ENCODE measurements around the gene TLCD3B.

TLCD3B gene

DNA sequence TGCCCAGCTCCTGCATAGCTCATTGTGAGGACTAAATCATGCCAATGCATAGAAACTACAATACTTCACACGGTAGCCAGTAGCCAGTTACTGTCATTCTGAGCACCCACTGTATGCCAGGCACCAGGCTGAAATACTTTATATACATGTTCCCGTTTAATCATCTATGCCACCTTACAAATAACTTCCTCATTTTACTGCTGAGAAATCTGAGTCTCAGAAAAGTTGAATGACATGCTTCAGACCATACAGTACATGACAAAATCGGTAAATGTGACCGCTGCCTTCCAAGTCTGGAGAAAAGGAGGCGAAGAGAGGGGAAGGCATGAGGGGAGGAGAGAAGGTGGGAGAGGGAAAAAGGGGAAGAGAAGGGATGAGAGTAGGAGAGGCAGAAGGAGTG is 9.2 kb upstream of the TLCD3B start:
- Histone ChIP-seq H3K27me3 (ENCODE audit: control insufficient read depth, low read length) (peaks cover 9% of the 10 kb centered on the region), H3K9me3 (ENCODE audit: control insufficient read depth, insufficient read depth, low read length) (peaks cover 4% of the 10 kb centered on the region; the same call in 1 of the 2 replicates), H3K4me1 (ENCODE audit: control insufficient read depth, low read length) (peaks cover 4% of the 10 kb centered on the region), H3K4me2 (ENCODE audit: low read length) (no peak overlapping the region), H3K4me3 (ENCODE audit: low read length) (no peak overlapping the region), H3K27ac (ENCODE audit: low read depth, low read length) (no peak overlapping the region), H3K79me2 (ENCODE audit: control insufficient read depth, low read length) (no peaks in the 10 kb centered on the region), H3F3A (ENCODE audit: control insufficient read depth, insufficient read depth) (no peaks in the 10 kb centered on the region), H3K36me3 (ENCODE audit: control insufficient read depth, low read length) (no peaks in the 10 kb centered on the region), H3K9me2 (replicated peaks; ENCODE audit: control insufficient read depth, low read length) (no peaks in the 10 kb centered on the region), H4K20me1 (ENCODE audit: control insufficient read depth, insufficient read depth, low read depth, low read length) (no peaks in the 10 kb centered on the region)
- no peak for TF ChIP-seq EZH2phosphoT487 (IDR thresholded peaks at IDR 0.05; ENCODE audit: borderline replicate concordance, low read length)
- TF ChIP-seq, protein P1, sequence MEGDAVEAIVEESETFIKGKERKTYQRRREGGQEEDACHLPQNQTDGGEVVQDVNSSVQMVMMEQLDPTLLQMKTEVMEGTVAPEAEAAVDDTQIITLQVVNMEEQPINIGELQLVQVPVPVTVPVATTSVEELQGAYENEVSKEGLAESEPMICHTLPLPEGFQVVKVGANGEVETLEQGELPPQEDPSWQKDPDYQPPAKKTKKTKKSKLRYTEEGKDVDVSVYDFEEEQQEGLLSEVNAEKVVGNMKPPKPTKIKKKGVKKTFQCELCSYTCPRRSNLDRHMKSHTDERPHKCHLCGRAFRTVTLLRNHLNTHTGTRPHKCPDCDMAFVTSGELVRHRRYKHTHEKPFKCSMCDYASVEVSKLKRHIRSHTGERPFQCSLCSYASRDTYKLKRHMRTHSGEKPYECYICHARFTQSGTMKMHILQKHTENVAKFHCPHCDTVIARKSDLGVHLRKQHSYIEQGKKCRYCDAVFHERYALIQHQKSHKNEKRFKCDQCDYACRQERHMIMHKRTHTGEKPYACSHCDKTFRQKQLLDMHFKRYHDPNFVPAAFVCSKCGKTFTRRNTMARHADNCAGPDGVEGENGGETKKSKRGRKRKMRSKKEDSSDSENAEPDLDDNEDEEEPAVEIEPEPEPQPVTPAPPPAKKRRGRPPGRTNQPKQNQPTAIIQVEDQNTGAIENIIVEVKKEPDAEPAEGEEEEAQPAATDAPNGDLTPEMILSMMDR (IDR thresholded peaks at IDR 0.05; ENCODE audit: low read depth, low read length, poor library complexity, severe bottlenecking) = no peak

DNA sequence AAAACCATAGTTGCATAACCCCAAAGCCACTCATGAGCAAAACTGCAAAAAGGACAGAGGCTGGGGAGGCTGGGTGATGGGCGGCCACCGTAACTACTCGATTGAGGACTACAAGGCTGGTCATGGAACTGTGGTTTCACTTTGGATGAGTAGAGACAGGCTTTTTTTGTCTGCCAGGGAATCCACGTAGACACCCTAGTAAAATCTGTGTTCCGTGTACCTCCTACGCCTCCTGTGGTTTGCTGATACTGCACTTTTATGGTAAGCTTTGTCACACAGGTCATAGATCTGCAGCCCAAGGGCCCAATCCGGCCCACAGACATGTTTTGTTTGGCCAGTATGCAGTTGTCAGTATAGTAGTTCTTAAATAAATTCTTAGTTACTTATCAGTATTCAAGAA is 2.2 kb upstream of the TLCD3B start:
- Histone ChIP-seq H3K4me2 (ENCODE audit: low read length) (no peak overlapping the region), H3K27me3 (ENCODE audit: control insufficient read depth, low read length) (peaks cover 28% of the 10 kb centered on the region)
- no peak for TF ChIP-seq EZH2phosphoT487 (IDR thresholded peaks at IDR 0.05; ENCODE audit: borderline replicate concordance, low read length)
- TF ChIP-seq, protein P1 (IDR thresholded peaks at IDR 0.05; ENCODE audit: low read depth, low read length, poor library complexity, severe bottlenecking) = no peak

DNA sequence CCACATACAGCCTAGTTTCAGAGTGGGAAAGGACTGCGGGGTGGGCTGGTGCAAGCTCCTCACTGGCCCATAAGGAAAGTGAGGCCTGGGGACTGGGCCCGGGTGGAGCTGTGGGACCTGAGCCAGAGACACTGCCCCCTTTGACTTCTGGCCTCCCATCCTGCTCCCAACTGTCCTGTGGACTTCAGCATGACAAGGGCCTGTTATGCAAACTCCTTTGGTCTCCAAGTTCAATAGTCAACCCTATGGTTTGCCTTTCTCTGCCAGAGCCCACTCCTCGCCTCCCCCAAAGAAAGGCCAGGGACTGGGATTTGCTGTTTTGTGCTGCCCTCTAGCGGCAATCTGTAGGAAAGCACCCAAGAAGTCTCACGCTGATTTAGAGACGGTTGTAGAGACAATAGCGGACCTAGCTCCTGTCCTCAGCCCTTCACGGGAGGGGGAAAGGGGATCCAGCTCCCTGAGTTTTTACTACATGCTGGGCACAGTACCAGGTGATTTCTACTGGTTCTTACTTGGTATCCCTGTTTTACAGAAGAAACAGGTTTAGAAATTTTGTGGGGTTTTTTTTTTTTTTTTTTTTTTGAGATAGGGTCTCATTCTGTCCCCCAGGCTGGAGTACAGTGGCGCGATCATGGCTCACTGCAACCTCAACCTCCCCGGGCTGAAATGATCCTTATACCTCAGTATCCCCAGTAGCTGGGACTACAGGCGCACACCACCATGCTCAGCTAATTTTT is 1.2 kb upstream of the TLCD3B start:
- Histone ChIP-seq H3K79me2 (ENCODE audit: control insufficient read depth, low read length) (no peaks in the 10 kb centered on the region), H3K4me1 (ENCODE audit: control insufficient read depth, low read length) (0 out of 2 replicates have a peak, but pooled peaks cover 3% of the 10 kb centered on the region), H3K9me3 (ENCODE audit: control insufficient read depth, insufficient read depth, low read length) (peaks cover 4% of the 10 kb centered on the region; the same call in 1 of the 2 replicates), H3K36me3 (ENCODE audit: control insufficient read depth, low read length) (no peaks in the 10 kb centered on the region), H4K20me1 (ENCODE audit: control insufficient read depth, insufficient read depth, low read depth, low read length) (no peaks in the 10 kb centered on the region), H3K27ac (ENCODE audit: low read depth, low read length) (no peak overlapping the region), H3K27me3 (ENCODE audit: control insufficient read depth, low read length) (peaks cover 38% of the 10 kb centered on the region), H3K9me2 (replicated peaks; ENCODE audit: control insufficient read depth, low read length) (no peaks in the 10 kb centered on the region), H3F3A (ENCODE audit: control insufficient read depth, insufficient read depth) (no peaks in the 10 kb centered on the region), H3K4me3 (ENCODE audit: low read length) (no peak overlapping the region), H3K4me2 (ENCODE audit: low read length) (no peak overlapping the region)
- TF ChIP-seq, protein P1 (IDR thresholded peaks at IDR 0.05; ENCODE audit: low read depth, low read length, poor library complexity, severe bottlenecking) = peak; percentile 97
- no peak for TF ChIP-seq EZH2phosphoT487 (IDR thresholded peaks at IDR 0.05; ENCODE audit: borderline replicate concordance, low read length)

More for the DNA sequence above, 2.2 kb upstream of the TLCD3B start:
- no peaks in the 10 kb centered on the region for H3K36me3 ChIP-seq (ENCODE audit: control insufficient read depth, low read length)
- H3K4me3 ChIP-seq (ENCODE audit: low read length) = no peak overlapping the region
- peaks cover 4% of the 10 kb centered on the region; the same call in 1 of the 2 replicates for H3K9me3 ChIP-seq (ENCODE audit: control insufficient read depth, insufficient read depth, low read length)
- 0 out of 2 replicates have a peak, but pooled peaks cover 3% of the 10 kb centered on the region for H3K4me1 ChIP-seq (ENCODE audit: control insufficient read depth, low read length)
- H3K27ac ChIP-seq (ENCODE audit: low read depth, low read length) = no peak overlapping the region
- no peaks in the 10 kb centered on the region for H3K9me2 ChIP-seq (replicated peaks; ENCODE audit: control insufficient read depth, low read length)
- H3K79me2 ChIP-seq (ENCODE audit: control insufficient read depth, low read length) = no peaks in the 10 kb centered on the region
- no peaks in the 10 kb centered on the region for H3F3A ChIP-seq (ENCODE audit: control insufficient read depth, insufficient read depth)
- no peaks in the 10 kb centered on the region for H4K20me1 ChIP-seq (ENCODE audit: control insufficient read depth, insufficient read depth, low read depth, low read length)
